LHCN-M2 (cell line): ENCODE measurements around the gene CDC42EP3. TPM values are rescaled to one million over a fixed set of nuclear protein-coding genes. Genes with fewer than 3 reads are reported as not detected.

Source experiments
- DNase-seq: peaks from one replicate; pipeline ENCODE4 v3.0.0-alpha.2; 2012; ENCODE audit warnings: low read depth
- polyA plus RNA-seq: library from polyadenylated mRNA; unstranded; fragments of >200 nt; gene quantifications from one replicate; pipeline ENCODE4 v1.2.1, GENCODE V29; 2012; ENCODE audit warnings: missing spikeins
- total RNA-seq: library from RNA; depleted of rRNA; stranded (reverse); fragments of >200 nt; gene quantifications from 2 replicates; pipeline ENCODE4 v1.2.3, GENCODE V29; 2014; rRNA removed

Gene CDC42EP3
- 230 and 308 TPM in 2 replicates for total RNA-seq
- 222 TPM for polyA plus RNA-seq

GRCh38 chr2:37671009-37671815 is at the start of gene CDC42EP3:
Gene CDC42EP3 (minus strand): TSS chr2:37671642. CDS start chr2:37646587, 25,055 bp downstream.
- peak; percentile 77 for DNase-seq

DNA sequence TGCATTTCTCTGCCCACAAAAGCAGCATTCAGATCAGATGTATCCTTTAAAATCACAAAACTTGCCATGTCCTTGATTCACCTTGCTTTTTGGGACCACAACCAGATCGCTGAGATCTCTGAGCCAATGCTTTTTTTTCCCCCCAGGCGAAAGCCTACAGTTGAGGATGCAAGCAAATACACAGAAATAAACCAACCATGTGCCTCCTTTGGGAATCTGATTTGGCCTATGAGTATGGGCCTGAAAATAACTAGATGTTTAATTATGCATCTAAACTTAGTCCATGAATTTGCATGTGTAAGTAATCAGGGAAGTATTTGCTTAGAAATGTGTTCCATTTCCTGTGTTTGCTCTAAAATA is 49.7 kb upstream of the CDC42EP3 start:
- no peak for DNase-seq

- peak; percentile 44 for DNase-seq
These were observed 49.2 kb upstream of the CDC42EP3 start for GRCh38 chr2:37720533-37721200.

DNA sequence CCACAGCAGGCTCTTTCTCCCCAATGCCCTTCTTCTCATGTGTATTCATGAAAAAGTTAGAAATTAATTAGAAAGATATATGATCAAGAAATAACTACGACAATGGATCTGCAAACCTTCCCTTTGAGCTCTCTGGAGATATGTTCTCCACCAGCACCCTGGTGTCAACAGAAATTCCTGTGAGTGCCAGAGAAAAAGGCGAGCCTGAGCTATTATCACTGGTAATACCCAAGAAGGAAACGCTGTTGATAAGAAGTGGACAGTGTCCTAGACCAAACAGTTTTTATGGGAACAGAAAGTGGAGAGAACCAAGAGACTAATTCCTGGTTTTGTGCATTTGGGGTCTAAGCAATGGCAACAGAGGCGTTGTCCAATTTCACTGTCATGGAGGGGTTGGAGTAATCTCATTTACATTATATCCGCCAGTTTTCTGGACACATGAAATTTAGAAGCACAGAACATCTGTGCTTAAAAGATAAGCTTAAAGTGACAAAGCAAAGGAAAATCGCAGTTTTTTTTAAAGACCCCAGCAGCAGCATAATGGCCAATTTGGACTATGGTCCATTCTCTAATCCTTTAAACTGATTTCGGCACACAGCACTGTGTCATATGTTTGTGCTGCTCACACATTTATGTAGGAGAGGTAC is 47.2 kb upstream of the CDC42EP3 start:
- DNase-seq: no peak

GRCh38 chr2:37713258-37713700 is 41.8 kb upstream of the CDC42EP3 start:
- peak; percentile 97 for DNase-seq

DNA sequence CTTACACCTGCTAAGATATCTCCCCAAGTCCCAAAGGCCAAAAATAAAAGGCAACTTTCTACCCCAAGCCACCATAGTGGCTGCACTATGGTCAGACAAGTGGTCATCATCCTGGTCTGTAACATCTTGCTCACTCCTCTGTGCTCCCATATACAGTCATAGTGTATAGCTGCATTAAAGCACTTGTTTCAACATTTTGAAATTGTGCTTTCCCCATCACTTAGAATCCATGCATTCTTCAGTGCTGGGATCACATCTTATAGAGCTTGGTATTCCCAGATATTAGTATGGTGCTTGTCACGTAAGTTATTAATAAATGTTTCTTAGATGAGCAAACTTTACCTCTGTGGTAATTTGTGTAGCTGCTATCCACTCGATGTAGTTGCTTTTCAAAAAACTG is 40.4 kb upstream of the CDC42EP3 start:
- DNase-seq: no peak

- DNase-seq: peak; percentile 98
These were observed 39.9 kb upstream of the CDC42EP3 start for GRCh38 chr2:37711308-37711731.

DNA sequence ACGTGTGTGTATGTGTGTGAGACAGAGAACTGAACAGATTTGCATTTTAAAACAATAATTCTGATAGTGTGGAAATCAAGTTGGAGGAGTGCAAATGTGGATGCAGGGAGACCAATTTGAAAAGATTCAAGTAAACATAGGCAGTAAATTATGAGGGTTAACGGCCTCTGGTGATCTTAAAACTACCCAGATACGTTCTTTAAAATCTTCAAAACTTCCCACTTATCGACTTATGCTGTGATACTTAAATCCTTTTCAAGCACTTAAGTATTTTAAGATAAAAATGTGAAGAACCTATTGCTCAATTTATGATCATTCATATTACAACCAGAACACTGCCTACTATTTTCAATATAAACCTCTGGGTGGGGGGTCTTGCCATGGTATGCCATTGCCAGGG is 37.7 kb upstream of the CDC42EP3 start:
- no peak for DNase-seq

DNA sequence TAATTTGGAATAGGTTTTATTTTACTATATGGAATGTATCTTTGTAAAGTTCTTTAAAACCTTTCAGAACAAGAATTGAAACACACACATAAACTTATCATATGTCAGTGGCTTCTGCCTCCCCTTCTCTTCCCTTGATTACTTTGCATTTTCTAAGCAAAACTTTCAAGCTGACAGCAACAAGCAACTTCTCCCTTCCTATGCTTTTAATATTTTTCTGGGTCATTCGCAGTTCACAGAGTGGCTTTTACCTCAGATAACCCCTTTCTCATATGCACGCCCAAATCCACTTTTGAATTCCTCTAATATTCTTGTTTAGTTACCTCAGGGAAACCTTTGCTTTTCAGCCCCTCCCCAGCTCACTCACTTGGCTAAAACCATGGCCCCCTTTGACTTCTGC is 36.7 kb upstream of the CDC42EP3 start:
- no peak for DNase-seq

DNA sequence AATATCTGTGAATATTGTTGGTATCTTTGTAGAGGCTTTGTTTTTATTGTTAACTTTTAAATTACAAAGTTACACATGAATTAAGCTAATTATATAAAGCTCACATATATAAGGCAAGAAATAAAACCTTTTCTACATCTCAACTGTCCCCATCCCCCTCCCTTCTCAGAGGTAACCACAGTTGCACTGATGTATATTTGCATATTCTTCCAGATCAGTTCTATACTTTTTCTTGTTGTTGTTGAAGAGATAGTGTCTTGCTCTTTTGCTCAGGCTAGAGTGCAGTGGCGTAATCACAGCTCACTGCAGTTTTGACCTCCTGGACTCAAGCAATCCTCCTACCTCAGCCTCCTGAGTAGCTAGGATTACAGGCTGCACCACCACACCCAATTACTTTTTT is 36.0 kb upstream of the CDC42EP3 start:
- DNase-seq: no peak

DNA sequence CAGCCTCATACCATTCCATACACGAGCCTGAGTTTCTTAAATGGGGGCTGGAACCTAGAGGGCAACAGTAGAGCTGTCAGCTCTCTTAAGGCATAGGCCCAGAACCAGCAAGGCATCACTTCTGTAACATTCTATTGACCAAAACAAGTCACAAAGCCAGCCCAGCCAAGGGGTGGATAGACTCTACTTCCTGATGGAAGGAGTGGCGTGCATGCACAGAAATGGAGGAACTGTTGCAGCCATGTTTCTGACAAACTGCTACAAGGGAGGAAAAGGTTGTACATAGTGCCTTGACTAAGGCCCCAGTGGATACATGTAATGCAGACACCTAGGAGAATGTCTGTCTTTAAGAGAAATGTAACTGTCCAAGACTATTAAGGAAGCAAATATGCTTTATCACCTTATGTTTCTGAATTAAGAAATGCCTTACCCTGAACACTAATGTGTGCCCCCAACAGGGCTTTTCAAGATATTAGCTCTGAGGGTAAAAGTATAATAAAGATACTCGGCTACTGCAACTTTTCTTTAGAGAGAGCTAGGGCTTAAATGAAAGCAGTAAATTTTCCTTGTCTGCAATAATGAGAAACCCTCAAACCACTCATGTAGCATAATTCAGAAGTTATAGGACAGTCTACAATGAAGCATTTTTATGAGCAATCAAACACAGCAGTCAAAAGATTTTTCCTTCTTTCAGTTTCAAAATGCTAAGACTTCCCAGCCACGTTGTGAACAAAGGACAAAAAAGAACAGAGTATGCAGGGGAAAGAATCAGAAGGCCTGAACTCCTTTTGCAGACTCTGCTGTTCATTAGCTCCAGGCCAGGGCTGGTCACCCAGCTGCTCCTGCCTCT is 35.1 kb upstream of the CDC42EP3 start:
- DNase-seq: no peak

- no peak for DNase-seq
These were observed 33.7 kb upstream of the CDC42EP3 start for GRCh38 chr2:37705191-37705590.

- peak; percentile 34 for DNase-seq
These were observed 27.6 kb upstream of the CDC42EP3 start for GRCh38 chr2:37698931-37699481.

DNA sequence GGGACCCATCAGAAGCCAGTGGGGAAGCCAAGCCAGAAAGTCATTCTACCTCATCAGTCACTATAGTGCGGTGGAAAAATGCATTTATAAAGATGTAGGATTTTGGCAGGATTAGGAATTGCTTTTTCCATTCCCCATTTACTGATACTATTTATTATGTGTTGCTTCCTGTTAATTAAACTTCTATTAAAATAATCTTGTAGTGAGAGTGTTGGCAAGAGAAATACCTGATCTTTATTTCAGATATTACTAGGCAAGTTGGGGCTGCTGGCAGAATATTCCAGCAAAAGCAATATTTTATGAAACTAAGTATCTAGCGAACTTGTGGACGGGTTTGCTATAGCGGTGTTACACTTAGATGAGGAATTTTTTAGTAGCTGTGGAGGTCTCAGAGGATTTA is 23.9 kb upstream of the CDC42EP3 start:
- no peak for DNase-seq

DNA sequence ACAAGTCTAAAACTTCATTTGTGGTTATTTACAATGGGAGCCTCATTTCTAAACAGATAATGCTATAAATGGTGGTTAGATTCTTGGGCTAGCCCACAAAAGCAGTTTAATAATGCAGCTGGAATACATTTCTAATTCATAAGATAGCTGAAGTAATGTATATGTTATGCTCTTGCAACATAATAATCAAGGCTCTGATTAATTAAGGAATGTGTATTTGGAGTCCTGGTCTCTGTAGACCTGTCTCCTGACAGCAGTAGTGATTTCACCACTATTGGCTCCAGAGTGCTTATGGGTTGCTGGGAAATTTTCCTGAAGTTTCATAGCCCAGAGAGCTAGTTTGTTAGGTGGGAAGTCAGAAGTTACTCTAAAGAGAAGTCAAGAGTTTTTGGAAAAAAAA is 21.3 kb upstream of the CDC42EP3 start:
- DNase-seq: no peak

DNA sequence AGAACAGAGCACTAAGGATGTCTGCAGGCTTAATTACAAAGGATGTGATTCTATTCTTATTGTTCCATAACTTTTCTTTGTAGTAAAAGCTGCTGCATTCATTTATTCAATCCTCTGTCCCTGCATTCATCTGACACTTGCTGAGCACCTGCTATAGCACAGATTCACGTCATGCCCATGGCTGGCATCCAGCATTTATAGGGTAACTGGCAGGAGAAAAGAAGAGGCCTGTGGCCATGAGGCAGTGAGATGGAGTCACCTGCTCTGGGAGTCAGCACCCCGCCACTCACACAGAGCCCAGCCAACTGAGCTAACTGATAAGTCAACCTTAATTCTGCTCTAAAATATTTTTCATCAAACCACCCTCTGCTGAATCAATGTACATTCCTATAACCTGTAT is 18.3 kb upstream of the CDC42EP3 start:
- DNase-seq: no peak

- DNase-seq: peak; percentile 91
These were observed 17.5 kb upstream of the CDC42EP3 start for GRCh38 chr2:37688771-37689468.

- no peak for DNase-seq
These were observed 15.5 kb upstream of the CDC42EP3 start for GRCh38 chr2:37686792-37687526.

DNA sequence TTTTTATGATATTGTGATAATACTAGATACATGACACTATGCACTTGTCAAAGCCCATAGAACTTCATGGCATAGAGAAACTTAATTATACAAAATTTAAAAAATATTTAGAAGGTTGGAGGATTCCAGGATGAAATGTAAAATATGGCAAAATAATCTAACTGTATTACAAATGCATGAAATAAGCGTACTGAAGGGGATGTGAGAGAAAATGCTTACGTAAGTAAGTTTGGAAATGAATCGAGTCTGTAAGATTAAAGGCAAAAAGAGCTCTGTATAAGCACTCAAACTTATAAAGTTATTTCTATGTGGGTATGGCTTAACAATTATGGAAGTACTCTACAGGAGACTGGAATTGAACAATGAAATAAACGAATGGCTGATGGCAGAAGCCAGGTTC is 13.4 kb upstream of the CDC42EP3 start:
- no peak for DNase-seq
